Caco-2 (cell line): ENCODE results near the gene KIF4B. TPM values are rescaled to one million over a fixed set of nuclear protein-coding genes. Genes with fewer than 3 reads are reported as not detected.
"Not testable (repeated sequence)": the region's sequence is repeated elsewhere in the genome, so short reads cannot be mapped to it uniquely, and the experiment has no call there.

ENCODE experiments used
- BruUV-seq: library from RNA; stranded (reverse); fragments of 400-500 nt; replicated peaks from 2 replicates; lab custom pipeline; 2021; lab: Mats Ljungman, UMichigan
- CTCF ChIA-PET: fragments of 300-600 bp; sonication (Branson Sonifier 250); formaldehyde crosslinking; loops from one replicate; lab custom pipeline; 2022; ENCODE audit warnings: antibody characterized with exemption; lab: Charles Lee
- POLR2A ChIA-PET: fragments of 300-600 bp; sonication (Branson Sonifier 250); formaldehyde crosslinking; loops from one replicate; lab custom pipeline; 2022; ENCODE audit warnings: antibody characterized with exemption; lab: Charles Lee
- DNase-seq, 2 experiments: peaks; one replicate each; pipeline versions ENCODE4 v3.0.0 to v3.0.0-alpha.2; 2020 to 2022
- H3K27me3 ChIP-seq: replicated peaks from 2 replicates; pipeline ENCODE4 v1.6.0; 2011; ENCODE audit warnings: low read length; ENCODE audit not compliant: control insufficient read depth, insufficient read depth
- H3K36me3 ChIP-seq: 2 replicates; pipeline ENCODE4 v1.5.1; 2011; ENCODE audit warnings: low read length; ENCODE audit not compliant: control insufficient read depth, insufficient read depth
- H3K4me1 ChIP-seq: fragments of 250-450 bp; sonication (Bioruptor Pico); 2 replicates; pipeline ENCODE4 v1.5.1; 2020; ENCODE audit warnings: mild to moderate bottlenecking
- H3K4me3 ChIP-seq: 2 replicates; pipeline ENCODE4 v1.5.1; 2011; ENCODE audit warnings: low read depth, mild to moderate bottlenecking, control low read depth, low read length
- H3K9me3 ChIP-seq: fragments of 250-450 bp; sonication (Bioruptor Pico); 2 replicates; pipeline ENCODE4 v1.5.1; 2020; ENCODE audit warnings: mild to moderate bottlenecking, moderate library complexity
- H3K27ac Mint-ChIP-seq: one replicate; pipeline ENCODE4 v1.8.0; 2022; ENCODE audit warnings: mixed read lengths; ENCODE audit not compliant: unreplicated experiment
- H3K27me3 Mint-ChIP-seq: one replicate; pipeline ENCODE4 v1.8.0; 2022; ENCODE audit warnings: mixed read lengths; ENCODE audit not compliant: insufficient read depth, unreplicated experiment
- H3K36me3 Mint-ChIP-seq: one replicate; pipeline ENCODE4 v1.8.0; 2022; ENCODE audit warnings: mild to moderate bottlenecking, mixed read lengths; ENCODE audit not compliant: insufficient read depth, unreplicated experiment
- H3K4me1 Mint-ChIP-seq: one replicate; pipeline ENCODE4 v1.8.0; 2022; ENCODE audit warnings: low read depth, mixed read lengths; ENCODE audit not compliant: unreplicated experiment
- H3K4me3 Mint-ChIP-seq: one replicate; pipeline ENCODE4 v1.8.0; 2022; ENCODE audit warnings: mild to moderate bottlenecking, moderate library complexity, mixed read lengths; ENCODE audit not compliant: unreplicated experiment
- H3K9me3 Mint-ChIP-seq: one replicate; pipeline ENCODE4 v1.8.0; 2022; ENCODE audit warnings: mixed read lengths; ENCODE audit not compliant: unreplicated experiment
- intact Hi-C: fragments of 100-400 bp; cut with micrococcal nuclease; formaldehyde crosslinking; loops from one replicate; pipeline ENCODE4 v1.10.0; 2022; ENCODE audit not compliant: unreplicated experiment
- total RNA-seq: library from RNA; stranded (reverse); gene quantifications from 2 replicates; pipeline ENCODE4 v1.2.3, GENCODE V29; 2022
- TF ChIP-seq, protein P1 (sequence below), 2 experiments: fragments of 200-600 bp in 1 of 2; IDR thresholded peaks; 1 replicate in 1 of 2; 2 replicates in 1 of 2; pipeline versions ENCODE4 v1.5.1 to v1.8.0; 2011 to 2022; ENCODE audit warnings: antibody characterized with exemption in 1 of 2, control low read depth in 1 of 2, inconsistent platforms in 1 of 2, low read depth in 1 of 2, low read length in 1 of 2, mild to moderate bottlenecking in 1 of 2, moderate library complexity in 1 of 2; ENCODE audit not compliant: insufficient read depth in 1 of 2, severe bottlenecking in 1 of 2, unreplicated experiment in 1 of 2

The KIF4B gene
- total RNA-seq, 1 experiment from 2014 or later, result 0.14 TPM

DNA sequence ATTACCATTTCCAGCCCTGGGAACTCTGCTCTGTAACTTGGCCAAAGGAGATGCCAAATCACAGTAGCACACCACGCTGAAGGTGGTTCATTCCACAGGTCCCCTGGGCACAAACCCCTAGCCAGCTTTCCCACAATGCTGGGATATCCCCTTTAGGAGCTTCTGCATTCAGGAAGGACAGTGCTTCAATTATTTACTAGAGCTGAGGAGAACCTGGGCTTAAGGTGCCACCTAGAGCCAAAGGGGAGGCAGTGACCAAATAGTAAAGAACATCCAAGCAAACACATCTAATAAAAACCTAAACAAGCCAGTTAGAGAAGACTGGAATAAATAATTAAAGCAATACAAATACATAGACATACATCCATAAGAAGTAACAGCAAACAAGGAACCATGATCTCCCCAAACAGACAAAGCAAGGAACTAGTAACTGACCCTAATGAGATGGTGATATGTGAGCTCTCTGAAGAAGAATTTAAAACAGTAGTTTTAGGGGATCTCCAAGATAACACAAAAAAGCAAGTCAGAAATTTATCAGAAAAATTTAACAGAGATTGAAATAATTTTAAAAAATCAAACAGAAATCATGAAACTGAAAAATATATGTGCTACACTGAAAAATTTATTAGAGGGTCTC lies 14.6 kb downstream of the KIF4B start:
- H3K4me1 Mint-ChIP-seq, result no peaks in the 10 kb centered on the region
- ChIA-PET POLR2A (no interaction called here), CTCF (interaction anchor here (0.6 to 2.6 kb wide), 2 partner anchors 56 to 75 kb away, joined by 3 to 21 read pairs; no protein-coding TSS in a partner anchor)
- peaks cover 7% of the 10 kb centered on the region for H3K27me3 Mint-ChIP-seq
- no peak overlapping the region for H3K4me3 Mint-ChIP-seq
- no peaks in the 10 kb centered on the region for H3K9me3 ChIP-seq
- peaks cover under 1% of the 10 kb centered on the region; the same call in 1 of the 2 replicates for H3K27me3 ChIP-seq
- no peaks in the 10 kb centered on the region for H3K36me3 ChIP-seq
- BruUV-seq, result no TSS peak
- no peaks in the 10 kb centered on the region for H3K4me1 ChIP-seq
- TF ChIP-seq, protein P1, sequence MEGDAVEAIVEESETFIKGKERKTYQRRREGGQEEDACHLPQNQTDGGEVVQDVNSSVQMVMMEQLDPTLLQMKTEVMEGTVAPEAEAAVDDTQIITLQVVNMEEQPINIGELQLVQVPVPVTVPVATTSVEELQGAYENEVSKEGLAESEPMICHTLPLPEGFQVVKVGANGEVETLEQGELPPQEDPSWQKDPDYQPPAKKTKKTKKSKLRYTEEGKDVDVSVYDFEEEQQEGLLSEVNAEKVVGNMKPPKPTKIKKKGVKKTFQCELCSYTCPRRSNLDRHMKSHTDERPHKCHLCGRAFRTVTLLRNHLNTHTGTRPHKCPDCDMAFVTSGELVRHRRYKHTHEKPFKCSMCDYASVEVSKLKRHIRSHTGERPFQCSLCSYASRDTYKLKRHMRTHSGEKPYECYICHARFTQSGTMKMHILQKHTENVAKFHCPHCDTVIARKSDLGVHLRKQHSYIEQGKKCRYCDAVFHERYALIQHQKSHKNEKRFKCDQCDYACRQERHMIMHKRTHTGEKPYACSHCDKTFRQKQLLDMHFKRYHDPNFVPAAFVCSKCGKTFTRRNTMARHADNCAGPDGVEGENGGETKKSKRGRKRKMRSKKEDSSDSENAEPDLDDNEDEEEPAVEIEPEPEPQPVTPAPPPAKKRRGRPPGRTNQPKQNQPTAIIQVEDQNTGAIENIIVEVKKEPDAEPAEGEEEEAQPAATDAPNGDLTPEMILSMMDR (IDR thresholded peaks at IDR 0.05; ENCODE audit: insufficient read depth in 1 of 2, low read depth in 1 of 2, low read length in 1 of 2, severe bottlenecking in 1 of 2, unreplicated experiment in 1 of 2), result peak; percentile 33 to 65
- no peak overlapping the region for H3K4me3 ChIP-seq
- H3K36me3 Mint-ChIP-seq, result no peaks in the 10 kb centered on the region
- no peaks in the 10 kb centered on the region for H3K9me3 Mint-ChIP-seq
- peak in 1 of 2 experiments; percentile 48 for DNase-seq
- no peak overlapping the region for H3K27ac Mint-ChIP-seq
- intact Hi-C loops, result loop anchor here (1.0 kb wide), 2 partner anchors 56 to 83 kb away; no protein-coding TSS in a partner anchor

DNA sequence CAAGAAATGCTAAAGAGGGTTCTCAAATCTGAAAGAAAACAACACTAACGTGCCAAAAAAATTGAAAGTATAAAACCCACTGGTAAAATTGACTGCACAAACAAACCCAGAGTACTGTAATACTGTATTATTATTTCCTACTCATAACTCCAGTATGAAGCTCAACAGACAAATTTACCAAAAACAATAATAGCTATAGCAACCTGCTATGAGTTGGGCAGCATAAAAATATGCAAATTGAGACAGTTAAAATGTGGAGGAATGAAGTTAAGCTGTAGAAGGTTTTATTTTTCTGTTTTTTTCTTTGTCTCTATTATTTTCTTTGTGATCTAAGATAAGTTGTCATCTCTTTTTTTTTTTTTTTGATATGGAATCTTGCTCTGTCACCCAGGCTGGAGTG lies 15.7 kb downstream of the KIF4B start:
- Mint-ChIP-seq H3K27ac (no peak overlapping the region), H3K36me3 (no peaks in the 10 kb centered on the region)
- TF ChIP-seq, protein P1 (IDR thresholded peaks at IDR 0.05; ENCODE audit: insufficient read depth in 1 of 2, low read depth in 1 of 2, low read length in 1 of 2, severe bottlenecking in 1 of 2, unreplicated experiment in 1 of 2), result no peak

DNA sequence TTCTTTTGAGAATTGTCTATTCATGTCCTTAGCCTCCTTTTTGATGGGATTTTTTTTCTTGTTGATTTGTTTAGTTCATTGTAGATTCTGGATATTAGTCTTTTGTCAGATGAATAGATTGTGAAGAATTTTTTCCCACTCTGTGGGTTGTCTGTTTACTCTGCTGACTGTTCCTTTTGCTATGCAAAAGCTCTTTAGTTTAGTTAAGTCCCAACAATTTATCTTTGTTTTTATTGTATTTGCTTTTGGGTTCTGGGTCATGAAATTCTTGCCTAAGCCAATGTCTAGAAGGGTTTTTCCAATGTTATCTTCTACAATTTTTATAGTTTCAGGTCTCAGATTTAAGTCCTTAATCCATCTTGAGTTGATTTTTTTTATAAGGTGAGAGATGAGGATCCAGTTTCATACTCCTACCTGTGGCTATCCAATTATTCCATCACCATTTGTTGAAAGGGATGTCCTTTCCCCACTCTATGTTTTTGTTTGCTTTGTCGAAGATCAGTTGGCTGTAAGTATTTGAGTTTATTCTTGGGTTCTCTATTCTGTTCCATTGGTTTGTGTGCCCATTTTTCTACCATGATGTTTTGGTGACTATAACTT lies 20.7 kb downstream of the KIF4B start:
- POLR2A ChIA-PET, BruUV-seq, H3K36me3 ChIP-seq, H3K36me3 Mint-ChIP-seq, H3K4me3 ChIP-seq, H3K9me3 ChIP-seq, CTCF ChIA-PET, DNase-seq, H3K9me3 Mint-ChIP-seq, H3K27ac Mint-ChIP-seq, H3K27me3 ChIP-seq, intact Hi-C loops, H3K4me3 Mint-ChIP-seq, H3K27me3 Mint-ChIP-seq: not testable (repeated sequence)
- H3K4me1 ChIP-seq, result peaks cover 22% of the 10 kb centered on the region
- H3K4me1 Mint-ChIP-seq, result peaks cover 26% of the 10 kb centered on the region

More for the DNA sequence above, 15.7 kb downstream of the KIF4B start:
- POLR2A ChIA-PET, result no interaction called here
- peaks cover 5% of the 10 kb centered on the region for H3K4me1 Mint-ChIP-seq
- H3K27me3 Mint-ChIP-seq, result peaks cover 7% of the 10 kb centered on the region
- no peaks in the 10 kb centered on the region for H3K9me3 Mint-ChIP-seq
- no peaks in the 10 kb centered on the region for H3K36me3 ChIP-seq
- intact Hi-C loops, result no loop called here
- BruUV-seq, result no TSS peak
- no peaks in the 10 kb centered on the region for H3K27me3 ChIP-seq
- peaks cover 6% of the 10 kb centered on the region; the same call in 1 of the 2 replicates for H3K4me1 ChIP-seq
- CTCF ChIA-PET, result interaction anchor here (1.2 to 2.6 kb wide), 2 partner anchors 19 to 58 kb away, joined by 4 to 21 read pairs; no protein-coding TSS in a partner anchor
- no peak overlapping the region for H3K4me3 Mint-ChIP-seq
- no peak overlapping the region for H3K4me3 ChIP-seq
- no peaks in the 10 kb centered on the region; the same call in 1 of the 2 replicates for H3K9me3 ChIP-seq
- DNase-seq, result no peak

DNA sequence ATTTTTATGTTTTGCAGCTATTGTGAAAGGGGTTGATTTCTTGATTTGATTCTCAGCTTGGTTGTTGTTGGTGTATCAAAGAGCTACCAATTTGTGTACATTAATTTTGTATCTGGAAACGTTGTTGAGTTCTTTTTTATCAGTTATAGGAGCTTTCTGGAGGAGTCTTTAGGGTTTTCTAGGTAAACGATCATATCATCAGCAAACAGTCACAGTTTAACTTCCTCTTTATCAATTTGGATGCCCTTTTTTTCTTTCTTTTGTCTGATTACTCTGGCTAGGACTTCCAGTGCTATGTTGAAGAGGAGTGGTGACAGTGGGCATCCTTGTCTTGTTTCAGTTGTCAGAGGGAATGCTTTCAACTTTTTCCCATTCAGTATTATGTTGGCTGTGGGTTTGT lies 21.5 kb downstream of the KIF4B start:
- H3K36me3 ChIP-seq, POLR2A ChIA-PET, CTCF ChIA-PET, H3K27me3 ChIP-seq, H3K9me3 ChIP-seq, H3K4me3 Mint-ChIP-seq, H3K4me3 ChIP-seq, H3K27me3 Mint-ChIP-seq, intact Hi-C loops, H3K36me3 Mint-ChIP-seq, DNase-seq, H3K27ac Mint-ChIP-seq, H3K9me3 Mint-ChIP-seq, BruUV-seq: not testable (repeated sequence)
- peaks cover 22% of the 10 kb centered on the region for H3K4me1 ChIP-seq
- H3K4me1 Mint-ChIP-seq, result peaks cover 26% of the 10 kb centered on the region
